GM18520 (cell line): ENCODE results near the gene CELF1.

Source experiments
- ATAC-seq: cut with Tn5 transposase; IDR thresholded peaks from one replicate; pipeline ENCODE4 v1.9.1; 2021; ENCODE audit not compliant: unreplicated experiment

CELF1 gene

DNA sequence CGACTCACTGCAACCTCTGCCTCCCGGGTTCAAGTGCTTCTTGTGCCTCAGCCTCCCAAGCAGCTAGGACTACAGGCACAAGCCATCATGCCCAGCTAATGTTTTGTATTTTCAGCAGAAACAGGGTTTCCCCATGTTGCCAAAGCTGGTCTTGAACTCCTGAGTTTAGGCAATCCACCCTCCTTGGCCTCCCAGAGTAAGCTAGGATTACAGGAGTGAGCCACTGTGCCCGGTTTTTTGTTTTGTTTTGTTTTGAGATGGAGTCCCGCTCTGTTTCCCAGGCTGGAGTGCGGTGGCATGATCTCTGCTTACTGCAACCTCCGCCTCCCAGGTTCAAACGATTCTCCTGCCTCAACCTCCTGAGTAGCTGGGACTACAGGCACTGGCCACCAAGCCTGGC lies 41.0 kb downstream of the CELF1 start:
- no peak for ATAC-seq

DNA sequence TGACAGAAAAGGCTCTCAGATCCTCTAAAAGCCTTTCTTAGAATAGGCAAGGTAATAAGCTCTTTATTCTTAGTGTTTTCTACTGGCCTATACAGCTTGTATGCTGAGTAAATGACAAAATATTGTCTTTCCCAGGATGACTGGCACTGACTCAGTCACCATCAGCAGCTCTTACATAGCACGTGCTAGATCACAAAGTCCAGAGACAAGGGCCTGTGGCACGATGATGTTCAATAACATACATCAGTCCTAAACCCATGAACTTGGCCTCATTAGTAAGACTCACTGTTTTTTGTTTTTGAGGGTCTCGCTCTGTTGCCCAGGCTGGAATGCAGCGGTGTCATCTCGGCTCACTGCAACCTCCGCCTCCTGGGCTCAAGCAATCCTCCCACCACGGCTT lies 42.7 kb downstream of the CELF1 start:
- ATAC-seq = no peak

DNA sequence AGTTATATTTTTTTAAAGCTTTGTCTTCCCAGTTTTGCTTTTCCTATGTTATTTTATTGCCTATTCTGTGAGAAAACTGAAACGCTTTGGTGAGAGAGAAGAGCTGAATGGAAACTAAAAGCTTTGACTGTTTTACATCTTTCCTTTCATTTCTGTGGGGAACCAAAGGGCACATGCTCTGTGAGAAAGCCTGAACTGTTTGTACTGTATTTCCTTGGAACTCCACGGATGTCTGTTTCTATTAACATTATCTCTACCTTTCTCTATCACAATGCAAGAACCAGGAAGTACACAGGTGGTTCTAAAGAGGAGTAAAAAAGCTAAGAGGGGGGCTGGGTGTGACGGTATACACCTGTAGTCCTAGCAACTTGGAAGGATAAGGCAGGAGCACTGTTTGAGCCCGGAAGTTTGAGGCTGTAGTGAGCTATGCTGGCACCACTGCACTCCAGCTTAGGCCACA lies 43.8 kb downstream of the CELF1 start:
- no peak for ATAC-seq

DNA sequence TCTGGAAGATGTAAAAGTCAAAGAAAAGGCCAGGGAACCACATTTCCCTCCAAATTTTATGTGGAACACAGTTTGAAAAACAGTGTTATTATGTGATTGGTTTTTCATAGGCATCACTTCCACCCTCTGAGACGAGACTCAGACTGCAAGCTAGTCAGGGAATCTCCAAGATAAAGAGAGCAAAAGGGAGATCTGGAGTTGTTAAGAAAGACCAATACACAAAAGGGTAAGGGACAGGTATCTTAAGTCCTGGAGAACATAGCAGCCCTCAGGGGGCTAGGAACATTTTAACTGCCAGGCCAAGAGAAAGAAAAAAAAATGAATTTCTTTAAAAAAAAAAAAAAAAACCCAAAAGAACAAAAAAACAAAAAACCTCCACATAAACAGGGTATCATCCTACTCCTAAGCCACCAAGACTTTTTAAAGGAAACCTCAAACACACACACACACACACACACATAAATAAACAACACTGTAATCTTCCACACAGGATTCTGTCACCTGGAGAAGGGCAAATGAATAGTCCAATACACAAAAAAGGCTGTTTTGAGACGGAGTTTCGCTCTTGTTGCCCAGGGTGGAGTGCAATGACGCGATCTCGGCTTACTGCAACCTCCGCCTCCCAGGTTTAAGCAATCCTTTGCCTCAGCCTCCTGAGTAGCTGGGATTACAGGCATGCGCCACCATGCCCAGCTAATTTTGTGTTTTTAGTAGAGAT lies 44.5 kb downstream of the CELF1 start:
- no peak for ATAC-seq

DNA sequence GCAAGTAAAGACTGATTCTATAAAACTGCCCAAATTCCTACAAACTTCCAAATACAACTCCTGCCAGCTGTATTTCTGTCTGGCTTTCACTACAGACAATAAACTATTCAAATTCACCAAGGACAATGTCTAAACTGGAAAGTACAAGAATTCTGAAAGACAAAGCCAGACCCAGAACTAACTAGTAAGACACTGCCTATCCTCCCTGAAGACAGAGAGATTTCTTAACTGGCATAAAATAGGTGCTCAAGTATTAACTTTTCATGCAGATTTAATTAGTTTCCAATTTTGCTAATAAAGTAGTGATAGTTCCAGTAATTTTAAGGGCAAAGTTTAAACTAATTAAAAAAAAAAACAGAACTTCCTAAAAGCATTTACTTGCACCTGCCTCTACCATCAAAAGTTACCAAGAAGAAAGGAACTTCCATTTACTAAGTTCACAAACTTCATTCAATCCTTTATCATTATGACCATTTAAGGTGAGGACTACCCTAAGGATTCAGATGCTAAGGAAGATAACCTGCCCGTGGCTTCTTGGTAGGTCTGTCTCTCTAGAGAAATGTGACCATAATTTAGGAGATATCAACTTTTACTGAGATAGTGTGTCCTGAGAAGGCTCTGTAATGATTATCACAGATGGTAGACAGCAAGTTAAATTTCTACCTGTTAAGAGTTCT lies 45.2 kb downstream of the CELF1 start:
- ATAC-seq = no peak

DNA sequence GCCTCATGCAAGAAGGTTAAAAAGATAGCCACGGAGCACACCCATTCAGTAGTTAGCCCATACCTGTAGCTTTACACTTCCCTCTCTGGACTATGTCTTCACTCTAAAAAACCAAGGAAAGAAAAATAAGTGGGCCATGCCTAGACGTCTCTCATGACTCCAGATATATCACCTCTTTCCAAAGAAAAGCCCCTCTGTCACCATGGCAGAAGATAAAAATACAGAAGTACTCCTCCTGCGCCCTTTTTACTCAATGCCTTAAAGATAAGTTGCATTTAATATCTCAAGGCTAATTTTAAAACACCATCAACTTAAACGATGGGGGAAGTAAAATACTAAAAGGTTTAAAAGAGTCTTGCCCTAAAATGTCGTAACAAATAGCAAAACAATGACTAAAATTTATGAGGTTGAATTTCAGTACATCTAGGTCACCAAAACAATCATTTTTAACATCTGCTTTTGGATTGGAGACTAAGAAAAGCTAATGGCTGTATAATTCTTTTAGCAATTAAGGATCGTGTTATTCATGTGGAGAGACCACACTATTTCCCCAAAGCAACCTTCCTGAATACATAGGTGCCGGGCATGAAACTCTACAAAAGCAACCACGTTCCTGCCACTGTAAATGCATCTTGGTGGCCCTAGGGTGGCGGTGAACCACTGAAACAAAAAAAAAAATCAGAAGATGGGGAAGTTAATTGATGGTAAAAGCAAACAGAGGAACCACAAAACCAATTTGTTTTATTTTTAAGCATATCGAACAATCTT lies 46.0 kb downstream of the CELF1 start:
- no peak for ATAC-seq

DNA sequence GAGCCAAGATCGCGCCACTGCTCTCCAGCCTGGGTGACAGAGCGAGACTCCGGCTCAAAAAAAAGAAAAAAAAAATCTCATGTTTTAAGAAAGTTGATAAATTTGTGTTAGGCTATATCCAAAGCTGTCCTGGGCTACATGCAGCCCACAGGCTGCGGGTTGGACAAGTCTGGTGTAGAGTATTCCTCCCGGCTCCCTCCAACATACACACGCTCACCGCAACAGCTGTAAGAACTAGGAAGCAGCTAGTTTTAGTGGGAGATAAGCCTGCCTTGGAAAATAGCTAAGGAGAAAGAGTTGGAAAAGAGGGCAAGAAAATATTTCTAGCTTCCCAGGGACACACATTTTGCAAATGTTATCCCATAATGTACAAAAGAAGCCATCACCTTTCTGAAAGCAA lies 46.6 kb downstream of the CELF1 start:
- ATAC-seq = no peak

DNA sequence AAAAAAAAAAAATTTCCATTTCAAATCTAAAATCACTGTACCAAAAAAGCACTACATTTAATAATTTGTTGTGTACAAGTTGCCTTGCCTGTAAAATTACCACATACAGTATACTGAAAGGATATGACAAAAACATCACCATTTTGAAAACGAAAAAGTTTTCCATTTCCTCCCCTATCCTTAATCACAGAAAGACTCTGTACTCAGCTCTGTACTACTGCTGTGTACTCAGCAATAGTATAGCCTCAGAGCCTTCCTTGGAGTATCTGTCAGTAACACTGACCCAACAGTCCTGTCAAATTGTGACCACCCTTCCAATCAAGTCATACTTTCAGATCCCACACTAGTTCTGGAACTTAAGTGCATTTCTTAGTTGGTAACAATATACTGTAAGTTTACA lies 48.0 kb downstream of the CELF1 start:
- no peak for ATAC-seq

DNA sequence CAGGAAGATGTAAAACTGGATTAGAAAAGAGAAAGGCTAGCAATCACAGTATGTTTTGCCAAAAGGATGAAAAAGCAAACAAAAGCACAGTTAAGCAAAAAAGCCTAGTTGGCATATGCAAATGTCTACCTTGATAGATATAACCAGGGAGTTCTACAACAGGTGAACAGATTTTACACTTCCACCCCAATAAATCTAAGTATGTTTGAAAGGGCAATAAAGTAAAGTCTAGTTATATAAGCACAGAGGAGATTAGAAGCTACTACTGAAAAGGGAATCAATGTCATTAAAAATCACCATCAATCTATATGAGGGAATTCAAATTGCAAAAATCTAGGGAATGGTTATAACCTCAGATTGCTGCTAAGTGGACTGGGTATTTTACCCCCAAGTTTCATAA lies 49.7 kb downstream of the CELF1 start:
- ATAC-seq = no peak

DNA sequence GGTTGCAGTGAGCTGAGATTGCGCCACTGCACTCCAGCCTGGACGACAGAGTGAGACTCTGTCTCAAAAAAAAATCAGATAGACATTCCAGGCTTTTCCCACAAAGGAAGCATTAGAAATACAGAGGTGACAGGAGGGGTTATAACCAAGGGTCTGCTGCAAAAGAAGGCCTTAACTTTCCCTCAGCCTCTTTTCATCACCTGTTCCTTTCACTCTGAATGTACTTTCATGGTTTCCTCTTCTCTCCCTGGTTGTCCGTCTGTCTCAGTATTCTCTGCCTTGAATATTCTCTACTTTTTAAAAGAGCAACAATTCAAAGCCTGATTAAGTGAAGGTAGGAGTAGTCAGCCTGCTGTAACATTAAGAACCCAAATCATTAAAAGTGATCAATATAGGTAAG lies 50.2 kb downstream of the CELF1 start:
- ATAC-seq = no peak

DNA sequence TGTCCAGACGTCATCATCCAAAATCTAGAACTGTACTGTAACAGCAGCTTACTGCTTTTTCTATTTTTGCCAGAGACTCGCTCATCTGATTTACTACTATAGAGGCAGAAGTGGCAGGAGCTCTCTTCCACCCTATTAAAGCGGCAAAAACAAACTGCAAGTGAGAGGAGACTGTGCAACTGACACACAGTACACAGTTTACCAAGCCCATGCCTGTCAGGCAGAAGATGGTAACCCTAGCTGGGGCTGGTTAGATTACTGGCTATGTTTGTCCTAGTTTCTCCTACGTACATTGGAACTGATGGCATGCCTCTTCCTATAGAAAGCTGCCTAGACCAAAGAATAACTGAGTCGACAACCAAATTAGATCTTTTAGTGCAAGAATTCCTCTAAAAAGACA lies 51.8 kb downstream of the CELF1 start:
- no peak for ATAC-seq

DNA sequence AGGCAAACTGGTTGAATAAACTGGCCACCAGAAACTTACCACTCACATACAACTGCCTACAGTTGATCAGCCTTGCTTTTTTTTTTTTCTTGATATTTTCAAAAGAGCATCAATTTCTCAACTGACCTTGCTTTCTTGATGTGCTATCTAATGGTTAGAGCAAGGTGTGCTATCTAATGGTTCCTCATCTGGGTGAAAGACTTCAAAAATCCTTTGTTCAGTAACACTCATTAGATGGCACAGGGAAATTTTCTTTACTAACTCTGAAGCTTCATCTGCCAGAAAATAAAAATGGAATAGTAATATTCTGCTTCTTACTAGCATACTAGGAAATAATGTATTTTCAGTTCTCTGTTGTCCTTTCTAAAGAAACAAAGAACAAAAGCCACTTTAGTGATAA lies 52.8 kb downstream of the CELF1 start:
- no peak for ATAC-seq

DNA sequence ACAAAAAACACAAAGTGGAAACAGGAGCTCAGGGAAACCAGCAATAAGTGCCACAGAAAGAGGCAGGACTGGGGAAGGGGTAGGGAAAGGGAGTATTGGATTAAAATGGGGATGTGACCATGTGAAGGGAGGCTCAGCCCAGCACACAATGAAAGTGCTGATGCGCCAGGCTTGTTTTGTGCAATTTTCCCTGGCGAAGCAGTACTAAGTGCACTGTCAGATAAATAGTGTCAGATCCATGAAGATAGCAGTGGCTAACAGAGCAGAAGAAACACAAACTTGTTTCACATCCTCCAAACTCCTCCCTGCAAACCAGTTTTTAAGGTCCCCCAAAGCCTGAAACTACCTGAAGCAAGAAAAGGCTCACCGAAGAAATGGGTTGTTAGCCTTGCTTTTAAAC lies 53.3 kb downstream of the CELF1 start:
- ATAC-seq = no peak

DNA sequence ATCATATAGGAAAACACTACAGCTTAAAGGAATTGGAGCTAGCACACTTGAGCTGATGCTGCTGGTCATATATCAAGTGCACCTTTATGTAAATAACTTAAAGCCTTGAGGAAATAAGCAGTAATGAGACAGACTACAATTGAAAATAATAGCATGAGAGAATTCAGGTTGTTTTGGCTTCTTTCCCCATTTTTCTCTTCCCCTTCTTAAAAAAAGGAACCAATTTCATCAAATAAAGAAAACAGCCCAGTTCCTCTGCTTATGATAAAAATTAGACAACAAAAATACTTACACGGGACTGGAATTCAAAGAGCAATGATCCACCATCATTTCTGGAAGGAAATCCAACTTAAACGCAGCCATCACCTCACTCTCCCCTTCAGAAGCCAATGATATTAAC lies 53.8 kb downstream of the CELF1 start:
- no peak for ATAC-seq

DNA sequence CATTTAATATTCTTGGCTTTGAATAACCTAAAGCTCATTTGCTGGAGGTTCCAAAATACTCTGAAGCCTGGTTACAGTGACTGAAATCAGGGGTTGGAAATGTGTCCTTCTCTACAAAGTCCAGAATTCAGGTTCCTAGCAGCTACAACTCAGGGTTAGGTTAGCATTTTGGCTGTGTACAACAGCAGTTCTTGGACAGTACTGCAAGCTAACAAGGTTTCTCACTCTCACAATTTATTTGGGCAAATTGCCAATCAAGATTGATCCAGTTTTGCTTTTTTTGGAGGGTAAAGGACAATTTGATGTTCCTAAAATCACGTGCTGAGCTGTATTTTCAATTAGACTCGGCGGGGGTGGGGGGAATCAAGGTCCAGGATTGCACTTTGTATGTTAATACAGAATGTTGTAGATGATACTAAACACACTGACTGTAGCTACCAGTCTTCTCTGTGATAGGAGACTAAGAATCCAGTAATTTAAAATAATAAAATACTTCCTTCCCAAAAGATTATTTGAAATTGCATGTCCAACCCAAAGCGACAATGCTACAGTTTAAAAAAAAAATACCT lies 54.3 kb downstream of the CELF1 start:
- ATAC-seq = no peak

DNA sequence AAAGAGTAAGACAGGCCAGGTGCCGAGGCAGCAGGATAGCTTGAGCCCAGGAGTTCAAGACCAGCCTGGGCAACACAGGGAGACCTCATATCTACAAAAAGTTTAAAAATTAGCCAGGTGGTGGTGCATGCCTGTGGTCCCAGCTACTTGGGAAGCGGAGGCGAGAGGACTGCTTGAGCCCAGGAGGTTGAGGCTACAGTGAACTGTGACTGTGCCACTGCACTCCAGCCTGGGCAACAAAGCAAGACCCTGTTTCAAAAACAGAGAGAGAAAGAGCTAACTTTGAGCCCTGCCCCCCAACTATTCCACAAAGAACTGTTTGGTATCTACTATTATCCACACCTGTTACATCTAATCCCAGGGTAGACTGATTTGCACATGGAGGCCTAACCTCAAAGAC lies 54.8 kb downstream of the CELF1 start:
- ATAC-seq = no peak

DNA sequence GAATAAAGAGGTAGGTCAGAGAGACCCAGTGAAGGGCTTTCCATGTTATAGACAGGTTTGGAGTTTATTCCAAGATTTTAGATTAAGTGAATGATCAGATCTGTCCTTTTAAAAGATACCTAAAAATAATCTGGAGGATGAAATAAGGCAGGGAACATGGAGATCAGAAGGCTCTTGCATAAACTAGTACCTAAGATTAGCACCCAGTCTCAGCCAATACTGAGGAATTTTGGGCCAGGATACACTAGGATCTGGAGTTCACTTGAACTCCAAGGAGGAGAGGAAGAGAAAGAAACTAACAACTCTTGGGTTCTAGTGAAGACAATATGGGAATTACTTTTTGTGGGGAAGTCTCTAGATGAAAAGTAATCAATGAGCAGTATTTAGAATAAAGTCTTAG lies 56.1 kb downstream of the CELF1 start:
- no peak for ATAC-seq

DNA sequence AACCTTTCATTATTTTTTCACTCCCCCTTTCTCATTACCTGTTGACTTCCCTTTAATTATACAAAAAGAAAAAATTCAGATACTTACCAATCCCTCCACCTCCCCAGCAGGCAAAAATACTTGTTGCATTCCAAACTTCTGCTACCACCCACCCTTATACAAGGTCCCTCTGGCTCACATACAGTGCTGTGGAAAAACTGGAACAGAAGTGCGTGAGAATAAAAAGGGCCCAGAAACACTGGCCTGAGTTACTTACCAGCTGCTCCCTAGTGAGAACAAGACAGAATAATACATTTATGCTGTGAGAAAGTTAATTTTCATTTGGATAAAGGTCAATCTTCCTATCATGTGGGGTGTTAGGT lies 57.1 kb downstream of the CELF1 start:
- no peak for ATAC-seq

DNA sequence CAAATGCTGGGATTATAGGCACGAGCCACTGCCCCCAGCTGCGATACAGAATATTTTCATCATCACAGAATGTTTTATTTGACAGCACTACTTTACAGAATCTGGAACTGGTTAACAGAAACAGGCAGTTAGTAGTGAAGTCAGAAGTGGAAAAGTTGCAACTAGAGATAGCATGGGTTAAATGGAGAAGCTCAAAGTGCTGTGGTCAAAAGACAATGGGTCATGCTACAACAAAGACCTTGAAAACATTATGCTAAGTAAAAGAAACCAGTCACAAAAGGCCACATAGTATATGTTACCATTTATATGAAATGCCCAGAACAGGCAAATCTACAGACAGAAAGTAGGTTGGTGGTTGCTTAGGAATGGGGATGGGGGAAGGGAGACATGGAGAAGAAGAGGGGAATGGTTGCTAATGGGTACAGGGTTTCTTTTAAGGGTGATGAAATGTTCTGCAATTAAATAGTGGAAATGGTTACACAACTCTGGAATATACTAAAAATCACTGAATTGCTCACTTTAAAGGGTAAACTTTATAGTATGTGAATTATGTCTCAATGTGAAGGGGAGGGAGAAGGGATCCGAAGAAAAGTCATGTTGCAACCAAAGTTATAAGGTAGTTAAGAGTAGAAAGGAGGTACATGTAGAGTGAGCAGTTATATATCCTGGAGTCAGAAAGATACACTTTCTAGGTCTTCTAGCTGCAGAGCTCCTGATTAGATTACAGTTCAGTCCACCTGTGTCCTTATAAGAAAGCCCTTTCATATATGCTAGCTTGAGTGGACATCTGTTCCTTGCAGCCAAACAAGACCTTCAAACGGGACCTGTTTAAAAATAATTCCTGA lies 57.7 kb downstream of the CELF1 start:
- no peak for ATAC-seq

DNA sequence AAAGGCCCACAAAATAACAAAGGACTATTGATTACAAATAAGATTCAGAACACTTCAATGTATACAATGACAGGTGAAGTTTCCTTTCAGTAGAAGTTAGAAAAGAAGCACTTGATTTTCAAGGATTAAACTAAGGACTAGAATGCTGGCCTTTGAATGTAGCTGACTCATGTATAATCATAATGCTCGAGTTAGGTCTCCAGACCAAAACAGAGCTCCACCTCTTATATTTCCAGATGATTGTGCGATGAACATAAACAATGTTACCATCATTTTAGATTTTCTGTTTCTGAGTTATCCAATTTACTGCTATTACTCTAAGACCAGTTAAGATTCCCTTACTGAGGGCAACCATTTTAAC lies 63.6 kb downstream of the CELF1 start:
- no peak for ATAC-seq
